Activated naive CD4-positive, alpha-beta T cell treated with Interleukin-2 at 50 U/mL for 16 hours (primary cell): ENCODE data around the gene SPACA9.
A peak's percentile ranks its signal among the peaks of the same experiment; 100 is the strongest.

ENCODE experiments used
- DNase-seq: peaks from one replicate; pipeline ENCODE4 v3.0.0-alpha.2; 2020

The SPACA9 gene

GRCh38 chr9:132878695-132879456, at the start of gene SPACA9:
SPACA9 (plus strand) TSS chr9:132878898; CDS start chr9:132883948, 5,050 bp downstream.
- DNase-seq: peak; percentile 28

GRCh38 chr9:132832171-132832881, 46.4 kb upstream of the SPACA9 start:
- no peak for DNase-seq

- DNase-seq: no peak
Measured at GRCh38 chr9:132833550-132834121, 45.1 kb upstream of the SPACA9 start.

GRCh38 chr9:132834343-132834742, 44.4 kb upstream of the SPACA9 start:
- no peak for DNase-seq

GRCh38 chr9:132837501-132838286, 41.0 kb upstream of the SPACA9 start:
- no peak for DNase-seq

- no peak for DNase-seq
Measured at GRCh38 chr9:132838291-132838690, 40.4 kb upstream of the SPACA9 start.

- DNase-seq: no peak
Measured at GRCh38 chr9:132840980-132841379, 37.7 kb upstream of the SPACA9 start.

- DNase-seq: no peak
Measured at GRCh38 chr9:132842124-132843044, 36.3 kb upstream of the SPACA9 start.

- DNase-seq: no peak
Measured at GRCh38 chr9:132846109-132846917, 32.4 kb upstream of the SPACA9 start.

- no peak for DNase-seq
Measured at GRCh38 chr9:132846918-132847515, 31.7 kb upstream of the SPACA9 start.

GRCh38 chr9:132849185-132849706, 29.5 kb upstream of the SPACA9 start:
- no peak for DNase-seq

- DNase-seq: no peak
Measured at GRCh38 chr9:132853482-132853881, 25.2 kb upstream of the SPACA9 start.

- no peak for DNase-seq
Measured at GRCh38 chr9:132854832-132855231, 23.9 kb upstream of the SPACA9 start.

- no peak for DNase-seq
Measured at GRCh38 chr9:132855904-132856303, 22.8 kb upstream of the SPACA9 start.

- DNase-seq: no peak
Measured at GRCh38 chr9:132857031-132857430, 21.7 kb upstream of the SPACA9 start.

GRCh38 chr9:132857616-132858342, 20.9 kb upstream of the SPACA9 start:
- DNase-seq: no peak

- DNase-seq: no peak
Measured at GRCh38 chr9:132858751-132859150, 19.9 kb upstream of the SPACA9 start.

GRCh38 chr9:132861666-132862065, 17.0 kb upstream of the SPACA9 start:
- no peak for DNase-seq

GRCh38 chr9:132862533-132862932, 16.2 kb upstream of the SPACA9 start:
- DNase-seq: no peak

GRCh38 chr9:132863096-132863495, 15.6 kb upstream of the SPACA9 start:
- DNase-seq: no peak
